Measurements from ENCODE around the gene GRB10. TPM values are rescaled to one million over a fixed set of nuclear protein-coding genes. Genes with fewer than 3 reads are reported as not detected.

GRB10 gene
- 10 to 100 TPM; 28.5 to 58.0 (median 53.0) TPM for total RNA-seq

DNA sequence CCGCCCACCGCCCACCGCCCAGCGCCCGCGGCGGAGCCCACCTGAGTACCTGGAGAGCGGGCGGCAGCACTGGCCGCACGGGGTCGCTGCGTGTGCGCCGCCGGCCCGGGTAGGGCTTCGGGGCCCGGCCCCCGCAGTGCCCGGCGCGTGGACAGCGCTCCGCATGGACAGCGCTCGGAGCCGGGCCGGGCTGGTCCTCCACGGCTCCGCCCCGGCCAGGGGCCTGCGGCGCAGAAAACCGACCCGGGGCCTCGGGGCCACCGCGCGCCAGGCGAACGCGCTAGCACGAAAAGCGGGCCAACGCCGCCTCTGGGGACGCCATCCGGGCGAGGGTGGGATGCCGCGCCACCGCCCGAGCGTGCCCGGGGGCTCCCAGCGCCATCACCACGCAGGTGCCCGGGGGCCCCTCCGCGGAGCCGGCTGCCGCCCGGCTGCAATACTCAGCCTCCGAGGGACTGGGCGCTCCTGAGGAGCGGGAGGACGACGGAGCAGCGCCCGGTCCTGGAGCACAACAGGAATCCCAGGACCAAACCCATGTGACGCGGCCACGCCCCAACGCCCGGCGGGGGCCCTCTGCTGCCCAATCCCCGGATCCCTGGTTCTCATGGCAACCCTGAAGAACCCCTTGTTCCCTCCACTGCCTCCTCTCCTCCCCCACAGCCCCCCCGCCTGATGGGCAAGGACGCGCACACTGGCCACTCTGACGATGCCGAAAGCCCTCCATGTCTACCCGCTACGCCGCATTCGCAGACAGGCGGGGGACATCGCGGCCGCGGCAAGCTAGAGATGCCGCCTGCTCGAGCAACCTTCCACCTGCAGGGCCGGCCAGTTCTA lies at the start of gene GRB10:
TSS of gene GRB10 (minus strand) at position 522 of the 834 bp plus-strand sequence. CDS start 50,574 bp downstream, outside the sequence.
- H3K4me1 ChIP-seq, result peaks cover 0 to 55% (median 4%) of the 10 kb centered on the region in 3 donors
- WGBS, 2 donors (ENCODE audit: low coverage in 1 of 2), result 60% methylated on average over 1 of the region's 95 CpGs; no CpG with 5 or more reads in 1 of the 2 donors
- H3K27me3 ChIP-seq, result no peaks in the 10 kb centered on the region
- peak within 1 kb of the TSS; percentile 44 to 66 for H3K4me3 ChIP-seq
- H3K27ac ChIP-seq, result peak within 1 kb of the TSS in 3 of 4 donors; percentile 41 to 78 (median 49)
- H3K9me3 ChIP-seq, result no peaks in the 10 kb centered on the region
- ATAC-seq, result peak; percentile 78
- TF ChIP-seq POLR2A (IDR thresholded peaks at IDR 0.05) (no peak), POLR2AphosphoS5 (IDR thresholded peaks at IDR 0.05) (no peak)
- TF ChIP-seq, protein P1, sequence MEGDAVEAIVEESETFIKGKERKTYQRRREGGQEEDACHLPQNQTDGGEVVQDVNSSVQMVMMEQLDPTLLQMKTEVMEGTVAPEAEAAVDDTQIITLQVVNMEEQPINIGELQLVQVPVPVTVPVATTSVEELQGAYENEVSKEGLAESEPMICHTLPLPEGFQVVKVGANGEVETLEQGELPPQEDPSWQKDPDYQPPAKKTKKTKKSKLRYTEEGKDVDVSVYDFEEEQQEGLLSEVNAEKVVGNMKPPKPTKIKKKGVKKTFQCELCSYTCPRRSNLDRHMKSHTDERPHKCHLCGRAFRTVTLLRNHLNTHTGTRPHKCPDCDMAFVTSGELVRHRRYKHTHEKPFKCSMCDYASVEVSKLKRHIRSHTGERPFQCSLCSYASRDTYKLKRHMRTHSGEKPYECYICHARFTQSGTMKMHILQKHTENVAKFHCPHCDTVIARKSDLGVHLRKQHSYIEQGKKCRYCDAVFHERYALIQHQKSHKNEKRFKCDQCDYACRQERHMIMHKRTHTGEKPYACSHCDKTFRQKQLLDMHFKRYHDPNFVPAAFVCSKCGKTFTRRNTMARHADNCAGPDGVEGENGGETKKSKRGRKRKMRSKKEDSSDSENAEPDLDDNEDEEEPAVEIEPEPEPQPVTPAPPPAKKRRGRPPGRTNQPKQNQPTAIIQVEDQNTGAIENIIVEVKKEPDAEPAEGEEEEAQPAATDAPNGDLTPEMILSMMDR (IDR thresholded peaks at IDR 0.05), result peak in 3 of 4 experiments; percentile 30 to 54 (median 34)
- no peaks in the 10 kb centered on the region for H3K36me3 ChIP-seq

DNA sequence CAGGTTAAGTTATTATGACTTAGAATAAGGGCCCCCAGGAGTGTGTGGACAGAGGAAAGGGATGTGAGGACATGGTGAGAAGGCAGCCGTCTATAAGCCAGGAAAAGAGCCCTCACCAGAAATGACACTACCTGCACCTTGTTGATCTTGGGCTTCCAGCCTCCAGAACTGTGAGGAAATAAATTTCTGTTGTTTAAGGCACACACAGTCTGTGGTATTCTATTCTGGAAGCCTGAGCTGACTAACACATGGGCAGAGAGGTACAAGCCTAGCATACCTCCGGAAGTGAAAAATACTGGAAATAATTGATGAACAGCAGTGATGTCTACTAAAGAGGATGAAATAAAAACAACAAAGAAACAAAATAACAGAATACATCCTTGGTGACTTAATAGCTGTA lies 46.1 kb upstream of the GRB10 start:
- Histone ChIP-seq H3K4me3 (no peak overlapping the region), H3K27ac (no peak overlapping the region), H3K36me3 (no peaks in the 10 kb centered on the region), H3K9me3 (no peaks in the 10 kb centered on the region), H3K27me3 (peaks cover 39% of the 10 kb centered on the region), H3K4me1 (no peaks in the 10 kb centered on the region)
- TF ChIP-seq EP300 (IDR thresholded peaks at IDR 0.05), result no peak
- 80 to 100% methylated on average over 1 to 2 of the region's 2 CpGs for WGBS, 2 donors (ENCODE audit: low coverage in 1 of 2)
- no peak for ATAC-seq

GRCh38 chr7:50828116-50828515 lies 45.4 kb upstream of the GRB10 start:
- ATAC-seq, result no peak
- 92 to 93% methylated on average over 3 of the region's 3 CpGs for WGBS, 2 donors (ENCODE audit: low coverage in 1 of 2)
- no peaks in the 10 kb centered on the region for H3K4me1 ChIP-seq
- TF ChIP-seq, protein P1 (IDR thresholded peaks at IDR 0.05), result no peak
- TF ChIP-seq POLR2A (IDR thresholded peaks at IDR 0.05), result no peak
- TF ChIP-seq EP300 (IDR thresholded peaks at IDR 0.05), result no peak
- TF ChIP-seq POLR2AphosphoS5 (IDR thresholded peaks at IDR 0.05), result no peak
- H3K27me3 ChIP-seq, result peaks cover 39% of the 10 kb centered on the region
- no peaks in the 10 kb centered on the region for H3K9me3 ChIP-seq
- H3K4me3 ChIP-seq, result no peak overlapping the region
- H3K36me3 ChIP-seq, result no peaks in the 10 kb centered on the region
- H3K27ac ChIP-seq, result no peak overlapping the region

GRCh38 chr7:50827281-50827680 lies 44.6 kb upstream of the GRB10 start:
- Histone ChIP-seq H3K9me3 (no peaks in the 10 kb centered on the region), H3K27me3 (peaks cover 36% of the 10 kb centered on the region), H3K27ac (no peak overlapping the region), H3K4me3 (no peak overlapping the region), H3K36me3 (no peaks in the 10 kb centered on the region), H3K4me1 (no peaks in the 10 kb centered on the region)
- ATAC-seq, result no peak
- TF ChIP-seq, protein P1 (IDR thresholded peaks at IDR 0.05), result no peak
- TF ChIP-seq POLR2A (IDR thresholded peaks at IDR 0.05) (no peak), EP300 (IDR thresholded peaks at IDR 0.05) (no peak), POLR2AphosphoS5 (IDR thresholded peaks at IDR 0.05) (no peak)

GRCh38 chr7:50826371-50827172 lies 43.9 kb upstream of the GRB10 start:
- no peaks in the 10 kb centered on the region for H3K4me1 ChIP-seq
- H3K36me3 ChIP-seq, result no peaks in the 10 kb centered on the region
- ATAC-seq, result no peak
- no peak overlapping the region for H3K4me3 ChIP-seq
- peaks cover 31% of the 10 kb centered on the region for H3K27me3 ChIP-seq
- no peak overlapping the region for H3K27ac ChIP-seq
- no peak for TF ChIP-seq POLR2AphosphoS5 (IDR thresholded peaks at IDR 0.05)
- WGBS, 2 donors (ENCODE audit: low coverage in 1 of 2), result 75 to 87% methylated on average over 4 to 5 of the region's 8 CpGs
- no peaks in the 10 kb centered on the region for H3K9me3 ChIP-seq

Data from gastroesophageal sphincter (tissue), 4 donors.